Stimulated activated CD4-positive, alpha-beta T cell treated with anti-CD3 and anti-CD28 coated beads, Interleukin-1b, Interleukin-23, amount 100 ng/mL, for 4 hours (primary cell): Measurements from ENCODE around the gene SPON2.

Experiments used
- DNase-seq, 2 donors: peaks; one replicate each; pipeline ENCODE4 v3.0.0-alpha.2; 2020; ENCODE audit warnings: low read depth in 2 of 2

Gene SPON2

GRCh38 chr4:1195109-1195671 lies 22.8 kb upstream of the SPON2 start:
- no peak for DNase-seq

- DNase-seq: no peak
Observed at GRCh38 chr4:1194010-1194900, 21.9 kb upstream of the SPON2 start.

- no peak for DNase-seq
Observed at GRCh38 chr4:1193206-1194009, 21.0 kb upstream of the SPON2 start.

DNA sequence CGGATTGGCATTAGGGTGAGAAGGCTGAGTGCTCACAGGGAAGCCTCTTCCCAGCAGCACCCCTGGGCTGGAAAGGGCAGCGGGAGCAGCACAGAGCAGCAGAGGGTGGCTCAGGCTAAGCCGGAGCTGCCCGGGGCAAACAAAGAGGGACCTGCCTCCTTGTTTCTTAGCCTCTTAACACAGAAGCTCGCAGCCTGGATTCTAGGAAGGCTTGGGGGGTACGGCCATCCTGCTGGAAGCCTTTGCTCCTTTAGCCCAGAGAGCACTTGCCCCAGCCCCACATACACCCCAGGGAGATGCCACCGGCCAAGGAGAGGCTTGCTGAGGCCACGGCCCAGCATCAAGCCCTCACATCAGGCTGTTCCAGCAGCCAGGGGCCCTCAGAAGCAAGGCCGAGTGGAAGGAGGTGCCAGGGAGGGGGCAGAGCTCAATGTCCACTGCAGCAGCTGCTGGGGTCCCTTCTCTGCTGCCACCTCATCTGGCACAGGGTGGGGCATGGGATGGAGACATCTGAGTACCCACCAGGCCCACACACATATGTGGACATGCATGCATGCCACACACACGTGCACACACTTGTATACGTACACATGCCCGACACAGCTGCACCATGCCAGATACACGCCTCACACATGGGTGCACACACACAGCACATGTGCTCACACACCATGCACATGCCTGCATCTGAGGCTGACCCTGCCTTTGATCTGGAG lies 20.3 kb upstream of the SPON2 start:
- DNase-seq: no peak

DNA sequence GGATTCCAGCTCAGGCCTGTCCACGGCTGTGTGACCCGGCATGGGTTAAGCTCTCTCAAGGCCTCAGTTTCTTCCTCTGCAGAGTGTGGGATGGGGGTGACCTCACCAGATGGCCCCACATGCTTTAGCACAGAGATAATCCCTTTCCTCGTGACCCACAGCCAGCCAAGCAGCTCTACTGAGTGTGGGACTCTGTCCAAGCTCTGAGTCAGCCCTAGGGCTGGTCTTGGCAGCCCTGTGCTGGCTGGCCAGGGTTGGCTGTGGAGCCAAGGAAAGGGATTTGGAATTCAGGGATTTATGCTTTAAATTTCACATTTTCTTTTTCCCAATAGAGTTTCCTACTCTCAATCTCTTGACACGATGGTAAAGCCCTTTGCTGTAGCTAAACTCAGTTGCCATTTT lies 19.7 kb upstream of the SPON2 start:
- no peak for DNase-seq

GRCh38 chr4:1191621-1192020 lies 19.2 kb upstream of the SPON2 start:
- DNase-seq: no peak

- DNase-seq: no peak
Observed at GRCh38 chr4:1187182-1187581, 14.8 kb upstream of the SPON2 start.

DNA sequence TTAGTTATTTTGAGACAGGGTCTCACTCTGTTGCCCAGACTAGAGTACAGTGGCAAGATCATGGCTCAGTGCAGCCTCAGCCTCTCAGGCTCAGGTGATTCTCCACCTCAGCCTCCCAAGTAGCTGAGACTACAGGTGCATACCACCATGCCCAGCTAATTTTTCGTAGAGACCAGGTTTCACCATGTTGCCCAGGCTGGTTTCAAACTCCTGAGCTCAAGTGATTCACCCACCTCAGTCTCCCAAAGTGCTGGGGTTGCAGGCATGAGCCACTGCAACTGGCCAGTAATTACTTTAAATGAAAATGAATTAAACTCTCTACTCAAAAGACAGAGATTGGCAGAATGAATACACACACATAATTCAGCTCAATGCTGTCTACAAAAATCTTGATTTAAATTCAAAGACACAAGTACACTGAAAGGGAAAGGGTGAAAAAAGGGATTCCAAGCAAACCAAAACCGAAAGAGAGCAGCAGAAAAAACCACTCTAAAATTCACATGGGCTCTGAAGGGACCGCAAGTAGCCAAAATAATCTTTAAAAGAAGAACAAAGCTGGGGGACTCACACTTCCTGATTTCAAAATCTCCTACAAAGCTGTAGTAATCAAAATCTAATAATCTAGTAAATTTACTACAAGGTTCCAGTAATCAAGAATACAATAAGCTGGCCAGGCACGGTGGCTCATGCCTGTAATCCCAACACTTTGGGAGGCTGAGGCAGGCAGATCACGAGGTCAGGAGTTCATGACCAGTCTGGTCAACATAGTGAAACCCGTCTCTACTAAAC lies 11.8 kb upstream of the SPON2 start:
- DNase-seq: no peak

DNA sequence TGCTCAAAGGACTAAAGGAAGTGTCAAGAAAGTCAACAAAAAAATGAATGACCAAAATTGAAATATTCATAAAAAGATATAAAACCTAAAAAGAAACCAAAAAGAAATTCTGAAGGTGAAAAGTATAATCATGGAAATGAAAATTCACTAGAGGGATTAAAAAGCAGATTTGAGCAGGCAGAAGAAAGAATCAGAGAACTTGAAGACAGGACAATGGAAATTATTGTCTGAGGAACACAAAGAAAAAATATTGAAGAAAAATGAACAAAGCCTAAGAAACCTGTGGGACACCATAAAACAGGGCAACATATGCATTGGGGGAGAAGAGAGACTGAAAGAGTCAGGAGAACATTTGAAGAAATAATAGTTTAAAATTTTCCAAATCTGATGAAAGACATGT lies 9.9 kb upstream of the SPON2 start:
- no peak for DNase-seq

DNA sequence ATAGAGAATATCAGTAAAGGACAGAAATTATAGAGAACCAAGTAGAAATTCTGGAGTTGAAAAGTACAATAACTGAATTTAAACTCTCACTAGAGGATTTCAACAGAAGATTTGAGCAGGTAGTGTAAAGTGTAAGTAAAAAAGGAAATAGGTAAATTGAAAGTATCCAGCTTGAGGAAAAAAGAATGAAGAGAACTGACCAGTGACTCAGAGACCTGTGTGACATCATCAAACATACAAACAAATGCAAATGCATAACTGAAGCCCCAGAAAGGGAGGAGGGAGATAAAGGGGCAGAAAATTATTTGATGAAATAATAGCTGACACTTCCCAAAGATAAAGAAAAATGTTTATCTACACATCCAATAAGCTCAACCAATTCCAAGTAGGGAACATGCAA lies 8.3 kb upstream of the SPON2 start:
- DNase-seq: no peak

- no peak for DNase-seq
Observed at GRCh38 chr4:1179976-1180375, 7.6 kb upstream of the SPON2 start.

DNA sequence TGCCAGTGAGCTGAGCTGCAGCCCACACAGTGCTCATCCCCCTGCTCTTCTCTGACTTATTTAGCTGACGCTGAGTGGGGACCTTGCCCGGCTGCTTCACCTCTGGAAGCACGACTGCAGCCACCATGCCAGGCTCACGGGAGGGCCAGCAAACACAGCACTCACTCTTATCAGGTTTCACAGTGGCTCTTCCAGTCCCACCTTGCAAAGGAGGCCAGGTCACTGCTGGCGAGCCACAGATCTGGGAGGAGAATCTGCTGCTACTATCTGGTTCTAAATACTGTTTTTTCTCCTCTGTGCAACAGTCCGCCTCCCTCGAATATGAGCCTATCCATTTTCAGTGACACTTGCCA lies 6.7 kb upstream of the SPON2 start:
- no peak for DNase-seq

GRCh38 chr4:1178300-1179088 lies 6.1 kb upstream of the SPON2 start:
- DNase-seq: no peak

- DNase-seq: no peak
Observed at GRCh38 chr4:1177274-1178141, 5.1 kb upstream of the SPON2 start.

DNA sequence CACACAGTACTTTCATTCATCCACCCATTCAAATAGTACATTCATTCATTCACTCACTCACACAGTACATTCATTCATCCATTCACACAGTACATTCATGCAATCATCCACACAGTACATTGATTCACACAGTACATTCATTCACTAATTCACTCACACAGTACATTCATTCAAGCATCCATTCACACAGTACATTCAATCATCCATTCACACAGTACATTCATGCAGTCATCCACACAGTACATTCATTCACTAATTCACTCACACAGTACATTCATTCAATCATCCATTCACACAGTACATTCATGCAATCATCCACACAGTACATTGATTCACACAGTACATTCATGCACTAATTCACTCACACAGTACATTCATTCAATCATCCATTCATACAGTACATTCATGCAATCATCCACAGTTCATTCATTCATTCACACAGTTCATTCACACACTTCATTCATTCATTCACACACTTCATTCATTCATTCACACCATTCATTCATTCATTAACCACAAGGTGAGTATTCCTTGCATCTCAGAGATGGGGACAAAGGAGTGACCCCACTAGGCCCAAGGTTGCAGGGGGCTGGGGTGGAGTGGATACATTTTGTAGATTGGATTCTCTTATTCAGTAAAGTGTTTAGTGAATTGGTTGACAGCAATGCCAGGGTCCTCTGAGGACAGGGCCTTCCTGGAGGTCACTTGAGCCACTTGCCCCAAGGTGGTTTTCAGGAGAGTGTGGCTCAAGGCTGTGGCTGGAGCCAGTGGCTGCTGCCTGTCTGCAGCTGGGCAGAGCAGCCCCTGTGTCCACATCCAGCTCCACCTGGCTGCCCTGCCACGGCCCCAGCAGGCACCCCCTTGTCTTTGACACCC lies 4.3 kb upstream of the SPON2 start:
- no peak for DNase-seq

DNA sequence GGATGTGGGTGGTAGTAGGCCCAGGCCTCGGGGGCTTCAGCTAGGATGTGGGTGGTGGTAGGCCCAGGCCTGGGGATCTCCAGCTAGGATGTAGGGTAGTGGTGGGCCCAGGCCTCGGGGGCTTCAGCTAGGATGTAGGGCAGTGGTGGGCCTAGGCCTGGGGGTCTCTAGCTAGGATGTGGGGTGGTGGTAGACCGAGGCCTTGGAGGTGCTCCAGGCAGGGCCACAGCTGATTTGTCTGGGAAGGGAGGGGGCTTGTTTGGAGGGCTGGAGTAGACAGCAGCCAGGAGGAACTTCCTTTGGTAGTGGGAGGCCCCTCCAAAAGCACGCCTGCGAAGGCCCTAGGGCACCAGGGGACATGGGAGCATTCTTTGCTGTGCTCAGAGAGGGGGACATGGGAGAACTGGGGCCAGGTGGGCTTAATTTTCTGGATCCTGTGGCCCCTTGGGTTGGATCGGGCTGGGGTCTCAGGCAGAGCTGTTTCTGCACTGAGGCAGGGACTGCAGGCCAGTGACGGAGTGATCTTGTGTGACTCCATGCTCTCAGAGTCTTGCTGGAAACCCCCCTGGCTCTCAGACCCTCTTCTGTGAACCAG lies 3.3 kb upstream of the SPON2 start:
- DNase-seq: no peak

GRCh38 chr4:1174941-1175634 lies 2.7 kb upstream of the SPON2 start:
- no peak for DNase-seq
